Activated T-helper 2 cell treated with anti-CD3 and anti-CD28 coated beads, Interferon-gamma antibody, Interleukin-2, Interleukin-4, amounts not matched to agents 10 μg/mL and 5 μg/mL and 100 μg/mL, durations not matched to agents 14 hours and 24 hours and 36 hours (primary cell): Measurements from ENCODE around the gene ZNG1A. TPM values are rescaled to one million over a fixed set of nuclear protein-coding genes. Genes with fewer than 3 reads are reported as not detected.
"Not testable (repeated sequence)": the region's sequence is repeated elsewhere in the genome, so short reads cannot be mapped to it uniquely, and the experiment has no call there.

Source experiments
- DNase-seq: peaks from one replicate; pipeline ENCODE4 v3.0.0; 2021; ENCODE audit warnings: low spot score
- H3K27ac Mint-ChIP-seq: one replicate; pipeline ENCODE4 v1.8.0; 2021; ENCODE audit warnings: mixed read lengths
- H3K27me3 Mint-ChIP-seq: one replicate; pipeline ENCODE4 v1.8.0; 2021; ENCODE audit warnings: low read depth, mixed read lengths
- H3K36me3 Mint-ChIP-seq: one replicate; pipeline ENCODE4 v1.8.0; 2021; ENCODE audit warnings: low read depth, mixed read lengths
- H3K4me1 Mint-ChIP-seq: one replicate; pipeline ENCODE4 v1.8.0; 2021; ENCODE audit warnings: low read depth, mixed read lengths
- H3K4me3 Mint-ChIP-seq: one replicate; pipeline ENCODE4 v1.8.0; 2021; ENCODE audit warnings: low read depth, mild to moderate bottlenecking, moderate library complexity, mixed read lengths
- H3K9me3 Mint-ChIP-seq: one replicate; pipeline ENCODE4 v1.8.0; 2021; ENCODE audit warnings: mixed read lengths
- intact Hi-C: fragments of 100-400 bp; cut with micrococcal nuclease; formaldehyde crosslinking; loops from one replicate; pipeline ENCODE4 v1.15.1; 2023
- total RNA-seq: library from RNA; stranded (reverse); gene quantifications from 2 replicates; pipeline ENCODE4 v1.2.3, GENCODE V29; 2022

ZNG1A gene
- total RNA-seq, 1 donor from 2014 or later = 32.7 TPM

GRCh38 chr9:139880-140279 is 39.0 kb downstream of the ZNG1A start:
- H3K27me3 Mint-ChIP-seq, H3K36me3 Mint-ChIP-seq, intact Hi-C loops, H3K27ac Mint-ChIP-seq, DNase-seq, H3K9me3 Mint-ChIP-seq, H3K4me1 Mint-ChIP-seq, H3K4me3 Mint-ChIP-seq: not testable (repeated sequence)

- H3K36me3 Mint-ChIP-seq, H3K9me3 Mint-ChIP-seq, intact Hi-C loops, H3K27ac Mint-ChIP-seq, DNase-seq: not testable (repeated sequence)
- Mint-ChIP-seq H3K27me3 (peaks cover 31% of the 10 kb centered on the region), H3K4me1 (peaks cover 10% of the 10 kb centered on the region), H3K4me3 (peak within 1 kb of the TSS; percentile 55)
Measured at GRCh38 chr9:117995-118467, 60.8 kb downstream of the ZNG1A start, which contains the start of gene FOXD4. FOXD4 (minus strand) TSS chr9:118417; CDS start chr9:118119, 298 bp downstream.

GRCh38 chr9:117144-117994 is 61.5 kb downstream of the ZNG1A start:
- Mint-ChIP-seq H3K4me1 (peaks cover 10% of the 10 kb centered on the region), H3K4me3 (peak overlapping the region; percentile 49), H3K27me3 (peaks cover 36% of the 10 kb centered on the region)
- DNase-seq, H3K27ac Mint-ChIP-seq, H3K36me3 Mint-ChIP-seq, intact Hi-C loops, H3K9me3 Mint-ChIP-seq: not testable (repeated sequence)

- H3K36me3 Mint-ChIP-seq, intact Hi-C loops, H3K9me3 Mint-ChIP-seq, DNase-seq, H3K4me3 Mint-ChIP-seq, H3K27ac Mint-ChIP-seq: not testable (repeated sequence)
- Mint-ChIP-seq H3K27me3 (peaks cover 38% of the 10 kb centered on the region), H3K4me1 (peaks cover 10% of the 10 kb centered on the region)
Measured at GRCh38 chr9:116239-117077, 62.4 kb downstream of the ZNG1A start.

- peaks cover 10% of the 10 kb centered on the region for H3K4me1 Mint-ChIP-seq
- H3K36me3 Mint-ChIP-seq, H3K9me3 Mint-ChIP-seq, intact Hi-C loops, H3K27ac Mint-ChIP-seq, DNase-seq: not testable (repeated sequence)
- H3K4me3 Mint-ChIP-seq = peak overlapping the region; percentile 71
- H3K27me3 Mint-ChIP-seq = peaks cover 38% of the 10 kb centered on the region
Measured at GRCh38 chr9:115118-115451, 63.8 kb downstream of the ZNG1A start.

- H3K36me3 Mint-ChIP-seq, intact Hi-C loops, H3K9me3 Mint-ChIP-seq, DNase-seq: not testable (repeated sequence)
- Mint-ChIP-seq H3K27me3 (peaks cover 42% of the 10 kb centered on the region), H3K27ac (peak overlapping the region; percentile 47), H3K4me1 (peaks cover 10% of the 10 kb centered on the region), H3K4me3 (peak overlapping the region; percentile 72)
Measured at GRCh38 chr9:114267-115117, 64.4 kb downstream of the ZNG1A start.

GRCh38 chr9:113468-114266 is 65.2 kb downstream of the ZNG1A start:
- DNase-seq, intact Hi-C loops, H3K27ac Mint-ChIP-seq, H3K9me3 Mint-ChIP-seq, H3K36me3 Mint-ChIP-seq: not testable (repeated sequence)
- Mint-ChIP-seq H3K27me3 (peaks cover 47% of the 10 kb centered on the region), H3K4me3 (peak overlapping the region; percentile 72), H3K4me1 (peaks cover 10% of the 10 kb centered on the region)

GRCh38 chr9:112589-113467 is 66.0 kb downstream of the ZNG1A start:
- H3K36me3 Mint-ChIP-seq, H3K4me1 Mint-ChIP-seq, H3K9me3 Mint-ChIP-seq, DNase-seq, H3K27ac Mint-ChIP-seq, intact Hi-C loops: not testable (repeated sequence)
- Mint-ChIP-seq H3K4me3 (peak overlapping the region; percentile 17), H3K27me3 (peaks cover 46% of the 10 kb centered on the region)

GRCh38 chr9:110672-111071 is 68.2 kb downstream of the ZNG1A start:
- H3K4me3 Mint-ChIP-seq, H3K27ac Mint-ChIP-seq, intact Hi-C loops, H3K4me1 Mint-ChIP-seq, H3K9me3 Mint-ChIP-seq, H3K36me3 Mint-ChIP-seq, DNase-seq: not testable (repeated sequence)
- peaks cover 45% of the 10 kb centered on the region for H3K27me3 Mint-ChIP-seq

GRCh38 chr9:109540-109939 is 69.3 kb downstream of the ZNG1A start:
- intact Hi-C loops, H3K4me3 Mint-ChIP-seq, DNase-seq, H3K36me3 Mint-ChIP-seq, H3K27ac Mint-ChIP-seq, H3K9me3 Mint-ChIP-seq, H3K4me1 Mint-ChIP-seq: not testable (repeated sequence)
- peaks cover 38% of the 10 kb centered on the region for H3K27me3 Mint-ChIP-seq
